Neural progenitor cell (in vitro differentiated cells): ENCODE data around the gene OPN1SW. TPM values are rescaled to one million over a fixed set of nuclear protein-coding genes. Genes with fewer than 3 reads are reported as not detected.

ENCODE experiments used
- DNase-seq: peaks from one replicate; pipeline ENCODE4 v3.0.0-alpha.2; 2016; ENCODE audit warnings: low spot score
- H2AFZ ChIP-seq: fragments of 200-600 bp; sonication (generic); replicated peaks from 2 replicates; pipeline ENCODE4 v1.6.1; 2016; ENCODE audit warnings: antibody characterized with exemption
- H3F3A ChIP-seq: fragments of 200-600 bp; sonication (generic); 2 replicates; pipeline ENCODE4 v1.6.1; 2016; ENCODE audit warnings: antibody characterized with exemption, low read depth
- H3K27ac ChIP-seq: fragments of 200-600 bp; sonication (generic); 2 replicates; pipeline ENCODE4 v1.5.1; 2016; ENCODE audit warnings: mild to moderate bottlenecking
- H3K27me3 ChIP-seq: fragments of 200-600 bp; sonication (generic); 2 replicates; pipeline ENCODE4 v1.6.1; 2016; ENCODE audit warnings: mild to moderate bottlenecking, moderate library complexity
- H3K36me3 ChIP-seq: fragments of 200-600 bp; sonication (generic); 2 replicates; pipeline ENCODE4 v1.5.1; 2016
- H3K4me1 ChIP-seq: fragments of 200-600 bp; sonication (generic); 2 replicates; pipeline ENCODE4 v1.6.1; 2016; ENCODE audit warnings: mixed run types
- H3K4me2 ChIP-seq: fragments of 200-600 bp; sonication (generic); 2 replicates; pipeline ENCODE4 v1.6.1; 2016
- H3K4me3 ChIP-seq: fragments of 200-600 bp; sonication (generic); 2 replicates; pipeline ENCODE4 v1.5.1; 2016
- H3K79me2 ChIP-seq: fragments of 200-600 bp; sonication (generic); 2 replicates; pipeline ENCODE4 v1.6.1; 2016; ENCODE audit warnings: low read depth
- H3K9ac ChIP-seq: fragments of 200-600 bp; sonication (generic); 2 replicates; pipeline ENCODE4 v1.6.1; 2016
- H3K9me3 ChIP-seq: fragments of 200-600 bp; sonication (generic); 2 replicates; pipeline ENCODE4 v1.5.1; 2016; ENCODE audit warnings: low read depth
- H4K20me1 ChIP-seq: fragments of 200-600 bp; sonication (generic); 2 replicates; pipeline ENCODE4 v1.6.1; 2016; ENCODE audit warnings: low read depth
- H3K27ac Mint-ChIP-seq: 3 replicates; pipeline ENCODE4 v1.8.0; 2021; ENCODE audit warnings: mixed read lengths
- H3K27me3 Mint-ChIP-seq: 2 replicates; pipeline ENCODE4 v1.8.0; 2022; ENCODE audit warnings: low read depth, mild to moderate bottlenecking, inconsistent platforms, moderate library complexity, mixed read lengths; ENCODE audit not compliant: insufficient read depth
- H3K36me3 Mint-ChIP-seq: 3 replicates; pipeline ENCODE4 v1.8.0; 2021; ENCODE audit warnings: mixed read lengths
- H3K4me1 Mint-ChIP-seq: 3 replicates; pipeline ENCODE4 v1.8.0; 2021; ENCODE audit warnings: mixed read lengths
- H3K4me3 Mint-ChIP-seq: 3 replicates; pipeline ENCODE4 v1.8.0; 2021; ENCODE audit warnings: mild to moderate bottlenecking, moderate library complexity, mixed read lengths
- H3K9me3 Mint-ChIP-seq: 3 replicates; pipeline ENCODE4 v1.8.0; 2020; ENCODE audit warnings: mixed read lengths
- EZH2 ChIP-seq: fragments of 200-600 bp; sonication (generic); IDR thresholded peaks from 2 replicates; pipeline ENCODE4 v1.6.1; 2017; ENCODE audit warnings: antibody characterized with exemption, mild to moderate bottlenecking, moderate library complexity
- EZH2phosphoT487 ChIP-seq: fragments of 200-600 bp; sonication (generic); IDR thresholded peaks from 2 replicates; pipeline ENCODE4 v1.6.1; 2017; ENCODE audit warnings: antibody characterized with exemption
- total RNA-seq: library from RNA; depleted of rRNA; stranded (reverse); fragments of >200 nt; gene quantifications from 2 replicates; pipeline ENCODE4 v1.2.3, GENCODE V29; 2015; ENCODE audit warnings: low replicate concordance
- TF ChIP-seq, protein P1 (sequence below): fragments of 200-600 bp; sonication (generic); IDR thresholded peaks from 2 replicates; pipeline ENCODE4 v1.5.1; 2017; ENCODE audit warnings: antibody characterized with exemption, mild to moderate bottlenecking

OPN1SW gene
- total RNA-seq, 1 donor from 2014 or later, result not detected

DNA sequence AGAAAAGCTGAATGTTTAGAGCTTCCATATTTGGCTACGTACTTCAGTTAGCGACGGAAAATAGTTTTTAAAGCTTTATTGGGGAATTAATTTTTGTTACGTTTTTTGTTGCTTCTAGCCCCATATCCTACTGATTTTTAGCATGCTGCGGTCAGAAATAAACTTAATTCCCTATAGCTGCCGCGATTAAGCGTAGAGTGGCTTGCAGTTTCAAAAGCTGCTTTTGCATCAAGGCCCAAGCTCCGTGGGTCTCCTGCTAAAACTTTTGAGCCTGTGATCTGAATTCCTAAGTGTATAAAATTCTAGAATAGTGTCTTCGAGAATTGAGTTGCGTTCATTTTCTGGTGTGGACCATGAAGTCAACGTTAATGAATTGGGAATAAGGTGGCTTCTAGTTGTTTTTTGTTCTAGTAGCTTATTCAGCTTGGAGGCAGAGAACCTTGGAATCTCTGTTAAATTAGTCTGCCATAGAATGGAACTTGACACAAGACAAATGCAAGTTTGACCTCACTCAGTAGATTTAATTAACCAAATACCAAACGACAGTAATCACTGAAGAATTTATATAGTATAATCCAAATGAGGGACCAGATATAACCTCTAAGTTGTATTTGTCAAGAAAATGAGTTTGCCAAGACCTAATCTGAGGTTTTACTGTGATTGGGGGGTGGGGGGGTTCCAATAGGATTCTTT is 35.5 kb downstream of the OPN1SW start:
- TF ChIP-seq EZH2phosphoT487 (no peak), EZH2 (no peak)
- Histone ChIP-seq H3F3A (peaks cover 14% of the 10 kb centered on the region), H3K9ac (peak overlapping the region; percentile 77), H3K79me2 (peaks cover 60% of the 10 kb centered on the region), H3K4me1 (peaks cover 21% of the 10 kb centered on the region), H4K20me1 (peaks cover 54% of the 10 kb centered on the region), H3K4me3 (peak overlapping the region; percentile 83), H3K4me2 (peak overlapping the region; percentile 95), H3K27me3 (no peaks in the 10 kb centered on the region), H2AFZ (no peak overlapping the region), H3K36me3 (no peaks in the 10 kb centered on the region), H3K9me3 (no peaks in the 10 kb centered on the region), H3K27ac (peak overlapping the region; percentile 70)
- Mint-ChIP-seq H3K4me3 (peak overlapping the region; percentile 96), H3K27me3 (peaks cover 4% of the 10 kb centered on the region), H3K9me3 (no peaks in the 10 kb centered on the region), H3K27ac (peak overlapping the region; percentile 89), H3K4me1 (peaks cover 22% of the 10 kb centered on the region), H3K36me3 (peaks cover 7% of the 10 kb centered on the region)
- no peak for DNase-seq

DNA sequence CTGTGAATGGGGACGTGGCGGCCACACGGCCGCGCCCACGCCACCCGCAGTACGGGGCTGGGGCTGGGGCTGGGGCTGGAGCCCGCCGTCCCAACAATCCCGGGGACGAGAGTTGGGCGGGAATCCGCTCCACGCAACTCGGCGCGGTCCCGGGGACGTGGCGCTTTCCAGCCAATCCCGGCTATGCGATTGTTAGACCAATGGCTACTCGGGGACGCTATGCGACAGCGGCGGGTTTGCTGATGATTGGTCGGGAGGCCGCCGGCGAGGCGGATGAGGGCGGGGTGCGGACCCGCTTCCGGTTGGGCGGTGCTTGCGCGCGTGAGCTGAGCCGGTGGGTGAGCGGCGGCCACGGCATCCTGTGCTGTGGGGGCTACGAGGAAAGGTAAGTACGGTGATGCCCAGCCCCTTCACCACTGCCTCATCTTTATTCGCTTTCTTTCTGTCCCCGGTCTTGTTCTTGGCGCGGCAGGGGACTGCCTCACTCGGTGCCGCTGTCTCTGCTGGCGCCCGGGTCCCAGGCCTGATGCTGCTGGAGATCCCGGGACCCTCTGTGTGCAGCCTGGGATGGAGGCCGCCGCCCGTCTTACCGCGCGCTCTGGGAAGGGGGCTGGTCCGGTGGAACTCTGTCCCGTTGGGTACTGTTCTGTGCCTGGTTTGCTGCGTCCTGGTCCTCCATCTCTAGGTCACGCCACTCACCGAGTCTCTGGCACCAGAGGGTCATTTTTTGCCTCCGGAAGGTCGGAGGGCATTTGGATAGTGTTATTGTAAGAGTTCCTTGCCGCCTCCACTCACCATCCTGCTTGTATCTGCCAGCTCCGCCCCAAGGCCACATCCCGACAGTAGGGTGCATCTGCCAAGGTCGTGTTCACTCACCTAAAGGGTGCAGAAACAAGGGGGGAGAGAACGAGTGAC is 36.3 kb downstream of the OPN1SW start, which contains the start of gene CALU:
CALU (plus strand) TSS at position 312 of the 915 bp plus-strand sequence. CDS start 9,225 bp downstream, outside the sequence.
- TF ChIP-seq EZH2 (no peak), EZH2phosphoT487 (no peak)
- TF ChIP-seq, protein P1, sequence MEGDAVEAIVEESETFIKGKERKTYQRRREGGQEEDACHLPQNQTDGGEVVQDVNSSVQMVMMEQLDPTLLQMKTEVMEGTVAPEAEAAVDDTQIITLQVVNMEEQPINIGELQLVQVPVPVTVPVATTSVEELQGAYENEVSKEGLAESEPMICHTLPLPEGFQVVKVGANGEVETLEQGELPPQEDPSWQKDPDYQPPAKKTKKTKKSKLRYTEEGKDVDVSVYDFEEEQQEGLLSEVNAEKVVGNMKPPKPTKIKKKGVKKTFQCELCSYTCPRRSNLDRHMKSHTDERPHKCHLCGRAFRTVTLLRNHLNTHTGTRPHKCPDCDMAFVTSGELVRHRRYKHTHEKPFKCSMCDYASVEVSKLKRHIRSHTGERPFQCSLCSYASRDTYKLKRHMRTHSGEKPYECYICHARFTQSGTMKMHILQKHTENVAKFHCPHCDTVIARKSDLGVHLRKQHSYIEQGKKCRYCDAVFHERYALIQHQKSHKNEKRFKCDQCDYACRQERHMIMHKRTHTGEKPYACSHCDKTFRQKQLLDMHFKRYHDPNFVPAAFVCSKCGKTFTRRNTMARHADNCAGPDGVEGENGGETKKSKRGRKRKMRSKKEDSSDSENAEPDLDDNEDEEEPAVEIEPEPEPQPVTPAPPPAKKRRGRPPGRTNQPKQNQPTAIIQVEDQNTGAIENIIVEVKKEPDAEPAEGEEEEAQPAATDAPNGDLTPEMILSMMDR, result no peak
- Histone ChIP-seq H3K36me3 (no peaks in the 10 kb centered on the region), H3K4me3 (peak within 1 kb of the TSS; percentile 83), H3K9me3 (no peaks in the 10 kb centered on the region), H4K20me1 (peaks cover 49% of the 10 kb centered on the region), H3K4me2 (peak within 1 kb of the TSS; percentile 95), H3K27me3 (no peaks in the 10 kb centered on the region), H3K9ac (peak within 1 kb of the TSS; percentile 77), H3K4me1 (peaks cover 21% of the 10 kb centered on the region), H3F3A (peaks cover 14% of the 10 kb centered on the region), H3K79me2 (peaks cover 52% of the 10 kb centered on the region), H2AFZ (peak within 1 kb of the TSS; percentile 31), H3K27ac (peak within 1 kb of the TSS; percentile 70)
- H3K27me3 Mint-ChIP-seq, result peaks cover 4% of the 10 kb centered on the region
- peak within 1 kb of the TSS; percentile 96 for H3K4me3 Mint-ChIP-seq
- H3K4me1 Mint-ChIP-seq, result peaks cover 22% of the 10 kb centered on the region
- H3K27ac Mint-ChIP-seq, result peak within 1 kb of the TSS; percentile 91
- DNase-seq, result peak; percentile 96
- peaks cover 7% of the 10 kb centered on the region for H3K36me3 Mint-ChIP-seq
- no peaks in the 10 kb centered on the region for H3K9me3 Mint-ChIP-seq

DNA sequence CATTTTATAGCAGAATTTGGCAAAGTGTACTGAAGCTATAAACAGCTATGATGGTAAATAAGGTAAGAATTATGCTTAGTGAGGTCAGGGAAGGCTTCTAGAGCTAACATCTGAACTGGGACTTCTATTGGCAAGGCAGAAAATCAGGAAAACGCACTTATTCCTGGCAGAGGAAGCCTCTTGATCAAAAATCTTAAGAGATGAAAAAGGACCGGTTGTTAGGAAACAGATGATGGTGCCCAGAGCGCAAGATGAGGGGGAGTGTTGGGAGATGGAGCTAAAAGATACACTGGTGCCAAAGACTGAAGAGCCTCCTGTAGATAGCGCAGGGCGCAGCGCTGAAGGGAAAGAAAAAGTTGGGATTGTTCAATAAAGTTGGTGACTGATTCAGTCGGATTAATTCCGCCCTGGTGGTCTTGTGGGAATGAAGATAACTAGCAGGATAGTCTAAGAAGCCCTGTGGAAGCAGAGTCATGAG is 37.0 kb downstream of the OPN1SW start:
- H3K4me3 ChIP-seq, result peak overlapping the region; percentile 83
- Mint-ChIP-seq H3K4me1 (peaks cover 22% of the 10 kb centered on the region), H3K4me3 (peak overlapping the region; percentile 96), H3K36me3 (peaks cover 7% of the 10 kb centered on the region), H3K27me3 (peaks cover 4% of the 10 kb centered on the region), H3K9me3 (no peaks in the 10 kb centered on the region), H3K27ac (peak overlapping the region; percentile 91)
- H4K20me1 ChIP-seq, result peaks cover 42% of the 10 kb centered on the region
- peaks cover 14% of the 10 kb centered on the region for H3F3A ChIP-seq
- H3K9me3 ChIP-seq, result no peaks in the 10 kb centered on the region
- TF ChIP-seq, protein P1, result no peak
- TF ChIP-seq EZH2 (no peak), EZH2phosphoT487 (no peak)
- H2AFZ ChIP-seq, result peak overlapping the region; percentile 31
- peaks cover 45% of the 10 kb centered on the region for H3K79me2 ChIP-seq
- H3K4me1 ChIP-seq, result peaks cover 21% of the 10 kb centered on the region
- H3K27ac ChIP-seq, result peak overlapping the region; percentile 49
- no peak overlapping the region for H3K9ac ChIP-seq
- H3K27me3 ChIP-seq, result no peaks in the 10 kb centered on the region
- no peak for DNase-seq
- H3K4me2 ChIP-seq, result peak overlapping the region; percentile 95
- H3K36me3 ChIP-seq, result no peaks in the 10 kb centered on the region
